Upper lobe of right lung (tissue), 1 donor: ENCODE data around the gene TTC3. TPM values are rescaled to one million over a fixed set of nuclear protein-coding genes. Genes with fewer than 3 reads are reported as not detected.

ENCODE experiments used
- ATAC-seq: fragments of 200-7000 bp; cut with Tn5 transposase; one replicate; pipeline ENCODE4 v1.9.1; 2020; ENCODE audit warnings: mild to moderate bottlenecking, moderate library complexity
- DNase-seq: peaks from one replicate; pipeline ENCODE4 v3.0.0-alpha.2; 2020
- H3K27ac ChIP-seq: fragments of 200-600 bp; one replicate; pipeline ENCODE4 v1.8.0; 2022
- H3K27me3 ChIP-seq: fragments of 200-600 bp; one replicate; pipeline ENCODE4 v1.8.0; 2022; ENCODE audit warnings: mild to moderate bottlenecking
- H3K36me3 ChIP-seq: fragments of 200-600 bp; one replicate; pipeline ENCODE4 v1.8.0; 2022
- H3K4me1 ChIP-seq: fragments of 200-600 bp; one replicate; pipeline ENCODE4 v1.8.0; 2022
- H3K4me3 ChIP-seq: fragments of 200-600 bp; one replicate; pipeline ENCODE4 v1.8.0; 2022; ENCODE audit warnings: mild to moderate bottlenecking
- H3K9me3 ChIP-seq: fragments of 200-600 bp; one replicate; pipeline ENCODE4 v1.8.0; 2022
- CTCF ChIP-seq: fragments of 200-600 bp; IDR thresholded peaks from one replicate; pipeline ENCODE4 v1.8.0; 2022; ENCODE audit warnings: antibody characterized with exemption
- intact Hi-C: fragments of 100-400 bp; cut with DNase I; formaldehyde crosslinking; loops from one replicate; pipeline ENCODE4 v1.11.0; 2022
- total RNA-seq: library from RNA; stranded (reverse); fragmentation: NEBNext Ultra II Directional; extraction: Animal tissue kit (Norgen Biotek cat#: 25700); gene quantifications from one replicate; pipeline ENCODE4 v1.2.1, GENCODE V29; 2021
- donor health status: DM: no; HTN: yes; CAD: no; lungs with severe emphysema.

Gene TTC3
- total RNA-seq, 1 donor from 2014 or later = 99.0 TPM

- Histone ChIP-seq H3K9me3 (no peaks in the 10 kb centered on the region), H3K27ac (no peak overlapping the region), H3K4me1 (no peaks in the 10 kb centered on the region), H3K27me3 (no peaks in the 10 kb centered on the region), H3K36me3 (peaks cover 72% of the 10 kb centered on the region), H3K4me3 (no peak overlapping the region)
- no peak for TF ChIP-seq CTCF
- intact Hi-C loops = no loop called here
- DNase-seq (no peak), ATAC-seq (no peak)
These were observed 111.9 kb downstream of the TTC3 start for GRCh38 chr21:37184784-37185593.

- intact Hi-C loops = no loop called here
- no peak overlapping the region for H3K4me3 ChIP-seq
- H3K27me3 ChIP-seq = no peaks in the 10 kb centered on the region
- no peak for TF ChIP-seq CTCF
- H3K9me3 ChIP-seq = no peaks in the 10 kb centered on the region
- H3K36me3 ChIP-seq = peaks cover 83% of the 10 kb centered on the region
- H3K4me1 ChIP-seq = no peaks in the 10 kb centered on the region
- ATAC-seq (no peak), DNase-seq (no peak)
- no peak overlapping the region for H3K27ac ChIP-seq
These were observed 113.9 kb downstream of the TTC3 start for GRCh38 chr21:37186983-37187382.

- no peak overlapping the region for H3K4me3 ChIP-seq
- H3K4me1 ChIP-seq = no peaks in the 10 kb centered on the region
- no peak overlapping the region for H3K27ac ChIP-seq
- TF ChIP-seq CTCF = no peak
- intact Hi-C loops = no loop called here
- no peak for ATAC-seq
- H3K36me3 ChIP-seq = peaks cover 80% of the 10 kb centered on the region
- H3K27me3 ChIP-seq = no peaks in the 10 kb centered on the region
- no peak for DNase-seq
- no peaks in the 10 kb centered on the region for H3K9me3 ChIP-seq
These were observed 115.8 kb downstream of the TTC3 start for GRCh38 chr21:37188825-37189224.

- H3K27me3 ChIP-seq = no peaks in the 10 kb centered on the region
- no peak for TF ChIP-seq CTCF
- no peak for ATAC-seq
- peaks cover 81% of the 10 kb centered on the region for H3K36me3 ChIP-seq
- no peak overlapping the region for H3K27ac ChIP-seq
- no peak overlapping the region for H3K4me3 ChIP-seq
- H3K4me1 ChIP-seq = no peaks in the 10 kb centered on the region
- H3K9me3 ChIP-seq = no peaks in the 10 kb centered on the region
- DNase-seq = no peak
- intact Hi-C loops = no loop called here
These were observed 119.0 kb downstream of the TTC3 start for GRCh38 chr21:37192019-37192418.

GRCh38 chr21:37193006-37193405 lies 120.0 kb downstream of the TTC3 start:
- Histone ChIP-seq H3K4me3 (no peak overlapping the region), H3K36me3 (peaks cover 78% of the 10 kb centered on the region), H3K27ac (no peak overlapping the region), H3K9me3 (no peaks in the 10 kb centered on the region), H3K27me3 (no peaks in the 10 kb centered on the region), H3K4me1 (no peaks in the 10 kb centered on the region)
- DNase-seq (no peak), ATAC-seq (no peak)
- intact Hi-C loops = no loop called here
- no peak for TF ChIP-seq CTCF

- Histone ChIP-seq H3K27me3 (no peaks in the 10 kb centered on the region), H3K9me3 (no peaks in the 10 kb centered on the region), H3K27ac (no peak overlapping the region), H3K36me3 (peaks cover 78% of the 10 kb centered on the region), H3K4me3 (no peak overlapping the region), H3K4me1 (no peaks in the 10 kb centered on the region)
- intact Hi-C loops = no loop called here
- ATAC-seq (no peak), DNase-seq (no peak)
- TF ChIP-seq CTCF = no peak
These were observed 120.6 kb downstream of the TTC3 start for GRCh38 chr21:37193676-37194075.
